Right lobe of liver (tissue), 4 donors: Measurements from ENCODE around the gene FLNB.

Experiments
- CTCF ChIP-seq, 4 donors: fragments of 200-600 bp in 3 of 4; fragments of 450-650 bp in 1 of 4; IDR thresholded peaks; one replicate each; pipeline versions ENCODE4 v1.5.1 to v1.8.0; 2016 to 2022; ENCODE audit warnings: antibody characterized with exemption in 4 of 4, mild to moderate bottlenecking in 2 of 4
- POLR2A ChIP-seq: fragments of 450-650 bp; IDR thresholded peaks from one replicate; pipeline ENCODE4 v1.6.1; 2017; ENCODE audit warnings: antibody characterized with exemption, mild to moderate bottlenecking
- donor health status: DM: no; HTN: no; CAD: no.
- donor health status: DM: no; HTN: no; CAD: no.
- donor health status: DM: no; HTN: yes; CAD: no.

GRCh38 chr3:57961828-57962447, 46.3 kb upstream of the FLNB start:
- TF ChIP-seq CTCF (IDR thresholded peaks at IDR 0.05) (peak in 2 of 4 donors; percentile 15 to 37), POLR2A (no peak)
